LNCaP clone FGC (cell line): ENCODE data around the gene SEPSECS.

Source experiments
- DNase-seq: peaks from one replicate; pipeline ENCODE4 v3.0.0-alpha.2; 2011; ENCODE audit warnings: low read depth
- H3K4me3 ChIP-seq: 2 replicates; pipeline ENCODE4 v1.5.1; 2011; ENCODE audit warnings: mild to moderate bottlenecking, low read depth, low read length, control low read depth
- CTCF ChIP-seq: IDR thresholded peaks from 2 replicates; pipeline ENCODE4 v1.5.1; 2012; ENCODE audit warnings: mild to moderate bottlenecking; ENCODE audit not compliant: control insufficient read depth, insufficient read depth; ENCODE audit errors: extremely low read depth

The SEPSECS gene

GRCh38 chr4:25144870-25145481 is 15.3 kb downstream of the SEPSECS start:
- DNase-seq = no peak
- peak; percentile 57 for TF ChIP-seq CTCF
- no peak overlapping the region for H3K4me3 ChIP-seq

- no peak overlapping the region for H3K4me3 ChIP-seq
- no peak for TF ChIP-seq CTCF
- DNase-seq = no peak
Measured at GRCh38 chr4:25142468-25142867, 17.8 kb downstream of the SEPSECS start.

- no peak overlapping the region for H3K4me3 ChIP-seq
- TF ChIP-seq CTCF = no peak
- DNase-seq = no peak
Measured at GRCh38 chr4:25141592-25141991, 18.7 kb downstream of the SEPSECS start.

- DNase-seq = no peak
- H3K4me3 ChIP-seq = no peak overlapping the region
- no peak for TF ChIP-seq CTCF
Measured at GRCh38 chr4:25133132-25133531, 27.1 kb downstream of the SEPSECS start.

- no peak overlapping the region for H3K4me3 ChIP-seq
- no peak for TF ChIP-seq CTCF
- no peak for DNase-seq
Measured at GRCh38 chr4:25131926-25132325, 28.3 kb downstream of the SEPSECS start.

GRCh38 chr4:25131381-25131780 is 28.9 kb downstream of the SEPSECS start:
- DNase-seq = no peak
- no peak overlapping the region for H3K4me3 ChIP-seq
- TF ChIP-seq CTCF = no peak

- no peak overlapping the region for H3K4me3 ChIP-seq
- no peak for DNase-seq
- TF ChIP-seq CTCF = no peak
Measured at GRCh38 chr4:25129917-25130316, 30.3 kb downstream of the SEPSECS start.
